ENCODE measurements around the gene SIRPA.

SIRPA gene

DNA sequence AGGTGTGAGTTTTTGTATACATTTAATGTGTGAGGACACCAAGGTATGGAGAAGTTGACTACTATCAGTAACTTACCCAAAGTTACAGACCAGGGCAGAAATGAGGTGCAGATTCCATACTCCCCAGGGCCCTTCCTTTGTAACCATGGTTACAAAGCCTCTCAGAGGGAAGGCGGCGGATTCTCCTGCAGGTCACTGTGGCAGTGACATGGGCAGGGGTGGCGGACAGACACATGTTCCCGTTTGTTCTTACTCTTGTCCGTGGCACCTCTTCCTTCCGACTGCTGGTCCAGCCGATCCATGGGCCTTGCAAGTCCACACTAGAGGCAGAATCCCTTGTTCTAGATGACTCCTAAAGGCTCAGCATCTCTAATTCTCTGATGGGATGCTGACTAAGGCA, 55.6 kb downstream of the SIRPA start:
- DNase-seq (ENCODE audit: low read depth): no peak

DNA sequence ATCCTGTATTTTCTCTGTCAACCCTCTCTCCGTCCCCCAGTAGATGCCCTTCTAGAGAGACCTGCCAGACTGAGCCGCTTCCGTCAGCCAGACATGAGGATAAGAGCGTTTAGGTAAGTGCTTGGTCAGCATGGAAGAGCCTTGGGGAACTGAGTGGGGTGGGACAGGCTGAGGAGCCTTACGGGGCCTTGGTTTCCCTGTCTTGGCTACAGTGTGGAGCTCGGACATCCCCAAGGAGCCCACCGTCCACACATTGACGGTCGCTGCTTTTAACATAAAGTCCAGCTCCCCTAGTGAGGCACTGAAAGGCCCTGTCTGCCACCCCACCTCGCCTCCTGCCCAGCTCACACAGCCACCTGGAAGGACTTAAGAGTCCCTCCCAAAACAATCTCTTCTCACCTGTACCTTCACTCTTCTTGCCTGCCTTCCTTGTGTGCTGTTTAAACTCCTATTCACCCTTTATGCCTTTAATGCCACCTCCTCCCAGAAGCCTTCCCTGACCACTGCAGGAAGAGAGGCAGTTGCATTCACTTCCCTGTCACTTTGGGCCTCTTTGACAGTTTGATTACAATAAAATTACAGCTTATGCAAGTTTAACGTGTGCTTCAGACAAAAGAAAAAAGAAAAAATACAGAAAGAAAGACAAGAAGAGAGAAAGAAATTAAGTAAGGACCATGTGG, 56.4 kb downstream of the SIRPA start:
- no peak for DNase-seq (ENCODE audit: low read depth)

DNA sequence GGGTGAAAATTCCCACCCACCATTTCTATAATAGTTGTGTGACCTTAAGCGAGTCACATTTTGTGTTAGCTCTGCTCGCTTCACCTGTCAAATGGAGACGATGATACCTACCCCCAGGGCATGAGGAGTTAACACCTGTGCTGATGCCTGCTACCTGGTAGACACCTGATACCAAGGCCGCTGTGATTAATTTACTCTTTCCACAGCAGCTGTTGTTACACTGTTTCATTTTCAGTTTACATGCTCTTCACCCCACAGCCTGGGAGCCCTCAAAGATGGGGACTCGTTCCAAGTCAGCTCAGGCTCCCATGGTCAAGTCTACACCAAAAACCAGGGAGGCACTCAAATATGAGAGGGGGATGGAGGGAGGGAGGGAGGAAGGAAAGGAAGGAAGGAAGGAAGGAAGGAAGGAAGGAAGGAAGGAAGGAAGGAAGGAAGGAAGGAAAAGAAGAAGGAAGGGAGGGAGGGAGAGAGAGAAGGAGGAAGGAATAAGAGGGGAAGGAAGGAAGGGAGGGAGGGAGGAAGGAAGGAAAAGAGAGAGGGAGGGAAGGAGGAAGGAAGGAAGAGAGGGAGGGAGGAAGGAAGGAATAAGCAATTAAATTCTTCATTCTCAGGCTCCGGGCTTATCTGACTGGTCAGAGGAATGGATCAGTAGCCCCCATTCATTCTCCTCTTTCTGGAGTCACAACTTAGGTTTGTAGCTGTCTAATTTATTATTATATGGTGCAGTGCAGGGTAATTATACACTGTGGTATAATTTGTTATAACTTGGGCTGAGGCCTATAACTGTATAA, 57.7 kb downstream of the SIRPA start:
- no peak for DNase-seq (ENCODE audit: low read depth)

DNA sequence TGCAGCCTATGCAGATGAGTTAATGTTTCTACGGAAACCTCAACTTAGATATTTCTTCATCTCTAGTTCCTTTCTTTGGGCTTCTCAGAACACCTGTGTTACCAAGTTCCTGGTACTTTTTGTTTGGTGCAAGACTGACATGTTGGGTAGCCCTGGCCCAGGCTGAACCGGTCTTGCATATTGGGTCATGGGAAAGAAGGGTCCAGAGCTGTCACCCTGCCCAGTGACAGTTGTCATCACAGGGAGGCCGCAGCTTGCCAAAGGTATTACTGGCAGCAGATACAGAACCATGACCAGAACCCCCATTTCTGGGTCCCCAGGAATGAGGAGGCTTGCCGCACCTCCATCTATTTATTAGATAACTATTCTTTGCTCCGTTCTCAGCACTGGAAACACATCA, 58.4 kb downstream of the SIRPA start:
- no peak for DNase-seq (ENCODE audit: low read depth)

DNA sequence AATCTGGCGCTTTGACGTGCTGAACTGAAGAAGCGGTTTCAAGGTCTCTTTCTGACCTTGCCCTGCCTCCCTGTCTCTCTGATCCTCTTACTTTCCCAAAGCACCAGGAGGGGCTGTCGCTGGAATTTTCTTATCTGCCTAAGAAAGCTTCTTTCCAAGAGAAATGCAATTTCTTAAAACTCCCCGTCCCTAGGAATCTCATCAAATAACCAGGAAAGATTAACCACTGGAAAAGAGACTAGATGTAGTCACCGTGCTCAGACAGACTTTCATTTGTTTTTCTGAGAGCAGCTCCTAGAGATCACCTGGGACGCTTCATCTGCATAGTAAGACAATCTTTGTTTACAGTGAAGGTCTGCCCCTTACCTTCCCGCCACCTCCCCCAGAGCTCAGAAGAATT, 60.0 kb downstream of the SIRPA start:
- no peak for DNase-seq (ENCODE audit: low read depth)

DNA sequence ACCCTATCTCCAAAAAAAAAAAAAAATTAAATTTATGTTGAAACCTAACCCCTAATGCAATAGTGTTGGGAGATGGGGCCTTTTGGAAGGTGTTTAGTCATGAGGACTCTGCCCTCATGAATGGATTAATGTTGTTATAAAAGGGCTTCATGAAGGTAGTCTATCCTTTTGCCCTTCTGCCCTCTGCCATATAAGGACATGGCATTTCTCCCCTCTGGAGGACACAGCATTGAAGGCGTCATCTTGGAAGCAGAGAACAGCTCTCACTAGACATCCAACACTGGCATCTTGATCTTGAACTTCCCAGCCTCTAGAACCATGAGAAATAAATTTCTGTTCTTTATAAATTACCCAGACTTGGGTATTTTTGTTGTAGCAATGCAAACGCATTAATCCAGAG, 63.2 kb downstream of the SIRPA start:
- DNase-seq (ENCODE audit: low read depth): no peak

DNA sequence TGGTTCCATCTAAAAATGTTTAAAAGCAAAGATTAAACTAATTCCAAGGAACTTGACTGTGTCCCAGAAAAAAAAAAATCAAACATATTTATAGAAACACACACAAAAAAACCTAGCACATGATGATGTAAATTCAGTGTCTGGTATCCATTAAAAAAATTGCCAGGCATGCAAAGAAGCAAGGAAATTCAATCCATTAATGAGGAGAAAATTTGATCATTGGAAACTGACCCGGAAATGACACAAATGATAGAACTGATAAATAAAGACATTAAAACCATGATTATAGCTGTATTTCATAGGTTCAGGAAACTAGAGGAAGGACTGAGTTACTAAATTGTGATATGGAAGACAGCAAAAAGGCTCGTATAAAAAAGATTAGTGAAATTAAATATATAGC, 63.9 kb downstream of the SIRPA start:
- no peak for DNase-seq (ENCODE audit: low read depth)

DNA sequence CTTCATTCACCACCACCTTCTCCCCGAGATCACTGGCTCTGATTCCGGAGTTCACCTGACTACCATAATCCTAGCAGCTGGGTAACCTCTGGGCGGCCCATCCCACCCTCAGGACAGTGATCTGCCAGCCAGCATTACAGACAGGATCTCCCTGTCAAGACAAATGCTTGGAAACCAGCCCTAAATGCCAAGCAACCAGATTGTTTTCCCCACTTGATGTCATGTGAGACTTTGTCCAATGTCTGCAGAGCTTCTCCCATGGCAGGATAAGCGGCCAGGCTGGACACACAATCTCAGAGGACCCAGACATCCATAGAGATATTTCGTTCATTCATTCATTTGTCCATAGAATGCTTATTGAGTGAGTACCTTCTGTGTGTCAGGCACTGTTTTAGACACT, 66.2 kb downstream of the SIRPA start:
- DNase-seq (ENCODE audit: low read depth): no peak

DNA sequence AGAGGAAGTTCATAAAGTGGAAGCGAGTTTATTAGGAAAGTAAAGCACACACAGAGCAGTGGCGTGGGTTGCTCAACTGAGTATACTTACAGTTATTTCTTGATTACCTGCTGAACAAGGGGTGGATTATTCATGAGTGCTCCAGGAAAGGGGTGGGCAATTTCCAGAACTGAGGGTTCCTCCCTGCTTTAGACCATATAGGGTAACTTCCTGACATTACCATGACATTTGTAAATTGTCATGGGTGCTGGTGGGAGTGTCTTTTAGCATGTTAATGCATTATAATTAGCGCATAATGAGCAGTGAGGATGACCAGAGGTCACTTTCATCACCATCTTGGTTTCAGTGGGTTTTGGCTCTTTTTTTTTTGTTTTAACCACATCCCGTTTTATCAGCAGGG, 68.9 kb downstream of the SIRPA start:
- DNase-seq (ENCODE audit: low read depth): no peak

DNA sequence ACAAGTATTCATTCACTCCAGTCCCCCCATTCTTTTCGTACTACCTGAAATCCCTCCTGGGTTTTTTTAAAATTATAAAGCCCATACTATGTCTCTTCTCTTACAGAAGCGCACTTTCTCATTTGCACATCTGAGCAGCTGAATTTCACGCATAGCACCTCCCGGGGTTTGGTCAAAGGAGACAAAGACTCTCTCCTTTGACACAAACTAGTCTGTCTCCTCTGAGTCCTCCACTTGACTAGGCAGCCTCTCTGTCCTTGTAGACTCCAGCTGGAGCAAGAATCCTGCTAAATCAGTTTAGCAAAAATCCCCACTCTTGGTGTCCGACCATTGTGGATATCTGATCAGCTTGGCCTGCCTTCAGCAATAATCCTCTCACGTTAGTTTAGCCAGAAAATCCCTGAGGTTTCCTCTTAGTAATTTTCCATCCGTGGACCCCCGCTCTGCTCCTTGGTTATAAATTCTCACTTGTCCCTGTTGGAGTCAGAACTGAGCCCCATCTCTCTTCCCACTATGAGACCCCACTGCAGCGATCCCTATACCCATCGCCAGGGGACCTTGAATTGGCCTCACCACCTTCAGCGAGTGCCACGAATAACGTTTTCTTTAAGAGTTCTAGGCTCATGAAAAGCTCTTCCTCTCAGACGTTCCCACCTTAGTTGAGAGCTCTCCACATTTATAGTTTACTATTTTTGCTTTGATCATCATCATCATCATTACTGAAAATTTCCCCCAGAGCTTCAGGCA, 69.6 kb downstream of the SIRPA start:
- DNase-seq (ENCODE audit: low read depth): peak; percentile 5

DNA sequence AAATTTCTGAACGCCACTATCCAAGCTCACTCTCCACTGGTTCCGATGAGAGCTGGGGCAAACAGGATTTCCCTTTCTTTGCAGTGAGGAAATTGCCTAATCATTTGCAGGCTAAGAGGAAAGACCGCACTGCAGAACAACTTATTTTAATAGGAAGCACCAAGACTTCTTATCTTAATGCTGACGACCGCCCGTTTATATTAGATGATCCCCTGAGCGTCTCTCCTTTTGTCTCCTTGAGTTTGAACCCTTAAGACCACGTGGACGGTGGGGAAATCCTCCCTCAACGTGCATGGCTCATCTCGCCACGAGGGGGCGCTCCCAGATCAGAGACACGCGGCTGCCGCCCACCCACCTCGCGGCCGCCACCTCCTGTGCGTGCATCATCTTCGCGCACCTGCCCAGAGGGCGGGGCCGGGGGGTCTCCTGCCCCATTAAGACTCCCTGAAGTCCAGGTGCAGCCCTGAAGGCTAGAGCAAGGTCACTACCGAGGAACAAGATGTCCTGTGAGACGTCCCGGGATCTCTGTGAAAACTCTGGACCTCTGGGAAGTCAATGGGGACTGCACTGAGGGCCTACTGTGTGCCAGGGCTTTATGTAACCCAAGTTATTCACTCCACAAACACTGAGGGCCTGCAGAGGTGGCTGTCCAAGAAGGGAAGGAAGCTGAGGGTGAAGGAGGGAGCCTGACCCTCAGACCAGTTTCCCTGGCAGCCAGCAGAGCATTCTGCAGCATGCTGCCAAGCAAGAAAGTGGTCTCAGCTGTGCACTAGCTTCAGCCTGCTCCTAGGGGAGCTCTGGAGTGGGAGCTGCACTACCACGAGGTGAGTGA, 70.5 kb downstream of the SIRPA start:
- DNase-seq (ENCODE audit: low read depth): peak; percentile 79

DNA sequence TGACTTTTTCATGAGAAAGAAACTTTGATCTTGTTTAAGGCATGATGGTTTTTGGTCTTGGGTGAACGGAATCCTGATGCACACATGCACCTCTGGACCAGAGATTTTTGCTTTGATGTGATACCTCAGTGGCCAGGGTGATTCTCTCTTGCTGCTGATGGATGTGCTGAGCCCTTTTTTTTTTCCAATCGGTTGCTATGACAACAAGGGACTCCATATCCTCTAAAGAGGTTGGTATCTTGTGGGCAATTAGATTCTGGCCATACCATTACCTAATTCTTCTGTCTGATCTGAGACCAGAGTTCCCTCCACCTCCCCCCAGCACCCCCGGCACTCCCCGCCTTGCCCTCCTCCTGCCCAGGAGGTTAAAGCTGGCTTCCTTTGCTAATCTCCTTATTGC, 73.8 kb downstream of the SIRPA start:
- no peak for DNase-seq (ENCODE audit: low read depth)

DNA sequence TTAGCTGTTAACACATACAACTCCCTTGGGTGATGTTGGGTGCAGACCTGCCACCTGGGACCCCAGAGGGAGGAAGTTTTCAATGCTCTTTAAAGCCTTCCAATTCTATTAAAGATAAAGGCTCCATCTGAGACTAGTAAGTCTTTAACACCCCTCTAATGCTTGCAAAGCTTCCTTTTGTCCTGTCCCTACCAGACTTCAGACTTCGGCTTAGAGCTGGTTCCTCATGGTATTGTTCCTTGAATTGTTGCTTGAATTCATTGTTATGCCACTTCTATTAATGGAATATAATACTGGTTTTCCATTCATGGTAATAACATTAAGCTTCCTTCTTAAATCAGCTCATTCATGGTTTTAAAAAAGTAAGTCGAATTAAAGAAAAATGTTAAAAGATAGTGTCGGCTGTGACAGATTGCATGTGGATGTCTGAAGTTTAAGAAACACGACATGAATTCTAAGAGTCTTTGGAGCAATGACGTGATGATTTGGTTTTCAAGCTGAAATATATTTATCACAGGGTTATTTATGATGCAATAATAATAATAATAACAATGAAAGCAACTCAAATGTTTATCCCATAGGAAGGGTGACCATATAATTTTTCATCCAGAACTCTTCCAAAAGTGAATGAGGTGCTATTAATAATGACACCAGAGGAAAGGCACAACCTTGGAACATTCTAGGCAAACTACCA, 76.8 kb downstream of the SIRPA start:
- DNase-seq (ENCODE audit: low read depth): no peak

DNA sequence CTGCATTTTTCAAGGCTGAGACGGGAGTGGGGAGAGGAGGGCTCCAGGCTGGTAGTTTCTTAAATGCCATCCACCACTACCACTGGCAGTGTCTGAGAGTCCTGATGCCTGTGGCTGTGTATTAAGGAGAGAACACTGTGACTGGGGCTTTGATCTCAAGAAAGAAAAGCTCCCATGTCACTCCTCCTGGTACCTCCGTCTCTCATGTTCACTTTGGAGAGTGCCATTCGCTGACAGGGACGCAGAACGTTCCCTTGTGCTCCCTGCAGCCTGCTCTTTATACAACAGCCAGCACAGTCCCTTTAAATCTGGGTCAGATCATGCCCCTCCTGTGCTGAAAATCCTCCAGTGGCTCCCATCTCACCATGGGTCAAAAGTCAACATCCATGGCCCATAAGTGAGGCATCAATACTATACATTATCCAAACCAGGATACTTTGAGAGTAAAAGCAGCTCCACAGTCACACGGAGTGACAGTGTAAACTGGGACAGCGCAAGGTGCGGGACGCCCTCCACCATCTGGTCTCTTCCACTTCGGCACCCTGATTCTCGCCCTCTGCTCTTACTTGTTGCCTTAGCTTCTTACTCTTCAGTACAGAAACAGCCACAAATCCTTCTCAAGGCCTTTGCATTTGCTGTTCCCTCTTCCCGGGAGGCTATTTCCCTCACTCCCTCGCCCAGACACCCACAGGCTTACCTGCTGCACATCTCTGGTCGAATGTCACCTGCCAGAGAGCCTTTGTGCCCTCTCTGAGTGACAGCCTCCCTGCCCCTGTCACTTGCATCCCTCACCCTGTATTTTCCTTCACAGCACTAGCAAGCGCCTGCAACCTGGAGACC, 78.6 kb downstream of the SIRPA start:
- DNase-seq (ENCODE audit: low read depth): no peak

DNA sequence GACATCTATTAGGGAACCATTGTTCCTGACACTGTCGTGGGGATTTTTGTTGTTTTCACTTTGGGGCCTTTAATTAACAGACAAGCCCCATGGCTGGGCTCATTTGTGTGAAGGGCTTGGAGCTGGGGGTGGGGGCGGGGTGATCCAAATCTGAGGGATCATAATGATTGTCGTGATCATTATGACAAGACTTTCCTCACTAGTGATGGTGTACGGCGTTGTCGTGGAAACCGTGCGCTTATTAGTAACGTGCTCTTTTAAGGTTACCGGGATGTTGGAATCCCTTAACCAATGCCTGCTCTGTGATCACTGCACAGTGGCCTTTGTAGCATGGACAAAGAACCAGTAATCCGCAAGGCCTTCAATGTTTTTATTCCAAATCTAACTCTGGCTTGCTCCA, 80.1 kb downstream of the SIRPA start:
- DNase-seq (ENCODE audit: low read depth): no peak

DNA sequence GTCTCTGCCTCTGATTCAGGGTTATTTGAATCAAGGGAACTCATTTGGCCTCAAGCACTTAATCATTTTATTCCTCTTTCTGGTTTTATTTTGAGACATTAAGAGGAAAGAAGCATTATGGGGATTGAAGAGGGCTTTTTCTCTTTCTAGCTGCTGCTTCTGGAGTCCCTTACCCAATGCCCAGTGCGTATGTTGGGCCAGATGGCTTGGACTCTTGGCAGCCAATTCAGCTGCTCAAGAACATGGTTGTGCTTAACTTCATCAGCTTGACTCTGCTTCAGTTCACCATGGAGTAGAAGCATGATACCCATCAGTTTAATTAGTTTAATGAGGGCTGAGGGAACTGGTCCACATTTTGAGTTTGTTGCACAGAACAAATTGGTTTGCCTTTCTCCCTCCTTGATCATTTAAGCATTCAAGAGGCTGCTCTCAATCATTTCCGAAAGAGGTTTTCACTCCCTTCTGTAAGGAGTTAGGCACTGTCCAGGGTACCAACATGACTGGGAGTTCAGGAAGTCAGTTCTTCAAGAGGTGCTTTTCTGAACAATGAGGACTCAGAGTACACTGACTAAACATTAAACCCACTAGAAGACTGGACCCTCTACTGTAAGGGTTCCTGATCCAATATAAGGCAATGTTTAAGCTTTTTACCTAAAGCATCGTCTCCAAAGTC, 84.0 kb downstream of the SIRPA start:
- DNase-seq (ENCODE audit: low read depth): no peak

DNA sequence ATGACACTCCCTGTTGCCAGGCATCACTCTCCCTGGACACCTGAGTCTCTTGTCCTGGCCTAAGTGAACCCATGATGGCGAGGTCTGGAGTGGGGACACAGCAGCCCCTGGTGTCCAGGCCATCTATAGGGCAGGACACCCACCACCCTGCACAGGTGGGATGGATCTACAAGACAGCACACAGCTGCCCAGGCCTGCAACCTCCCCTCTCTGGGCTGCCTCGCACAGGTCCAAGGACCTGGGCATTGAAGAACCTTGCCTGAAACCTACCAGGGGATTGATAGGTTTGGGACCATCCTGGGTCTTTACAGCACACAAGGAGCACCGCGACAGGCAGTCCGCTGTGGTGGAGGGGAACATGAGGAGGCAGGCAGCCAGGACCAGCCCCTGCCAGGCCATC, 87.5 kb downstream of the SIRPA start:
- no peak for DNase-seq (ENCODE audit: low read depth)

DNA sequence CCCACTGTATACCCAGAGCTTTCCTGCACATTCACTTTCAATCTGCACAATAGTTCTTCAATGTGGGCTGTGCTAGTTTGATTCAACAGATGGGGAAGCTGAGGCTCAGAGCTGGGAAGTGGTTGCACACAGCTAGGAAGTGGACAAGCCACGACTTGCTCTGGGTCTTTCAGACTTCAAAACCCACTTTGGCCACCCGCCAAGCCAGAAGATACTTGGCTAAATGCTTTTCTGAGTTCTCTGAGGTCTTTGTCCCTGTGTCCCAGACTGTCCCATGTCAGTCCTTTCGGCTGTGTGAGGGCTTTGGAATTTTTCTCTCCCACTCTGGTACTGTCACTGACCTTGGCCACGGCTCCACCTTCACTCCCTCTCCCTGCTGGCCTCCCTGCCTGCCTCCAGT, 88.1 kb downstream of the SIRPA start:
- no peak for DNase-seq (ENCODE audit: low read depth)

DNA sequence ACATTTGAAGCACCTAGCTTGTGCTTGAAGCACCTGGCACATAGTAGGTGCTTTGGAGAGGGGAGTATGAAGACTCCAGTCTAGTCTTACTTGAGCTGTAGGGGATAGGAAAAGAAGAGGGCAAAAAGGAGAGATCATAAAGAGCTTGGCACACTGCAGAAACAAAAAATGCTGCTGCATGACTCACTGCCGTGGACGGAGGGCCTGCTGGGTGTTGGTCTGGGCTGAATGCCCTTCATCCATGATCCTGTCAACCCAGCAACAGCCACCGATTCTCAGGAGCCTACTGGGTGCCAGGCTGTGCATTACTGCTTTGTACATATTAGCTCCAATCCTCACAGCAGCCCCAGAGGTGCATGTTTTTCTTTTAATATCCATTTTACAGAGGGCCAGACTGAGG, 92.6 kb downstream of the SIRPA start:
- no peak for DNase-seq (ENCODE audit: low read depth)

Measured in stimulated activated CD8-positive, alpha-beta memory T cell treated with anti-CD3 and anti-CD28 coated beads, Interleukin-4, amount 100 ng/mL, for 24 hours (primary cell).